Thyroid gland (tissue), 4 donors: ENCODE data around the gene OLA1. TPM values are rescaled to one million over a fixed set of nuclear protein-coding genes. Genes with fewer than 3 reads are reported as not detected.

Experiments used
- DNase-seq, 2 donors: peaks; one replicate each; pipeline ENCODE4 v3.0.0-alpha.2; 2019
- H3K27ac ChIP-seq, 3 donors: fragments of 200-600 bp; sonication (generic); 1 replicate in 2 of 3; 2 replicates in 1 of 3; pipeline ENCODE4 v1.5.1; 2016 to 2019; ENCODE audit warnings: mild to moderate bottlenecking in 1 of 3, moderate library complexity in 1 of 3
- H3K27me3 ChIP-seq: fragments of 200-600 bp; sonication (generic); one replicate; pipeline ENCODE4 v1.5.1; 2019
- H3K36me3 ChIP-seq, 2 donors: fragments of 200-600 bp; sonication (generic); one replicate each; pipeline ENCODE4 v1.5.1; 2016 to 2019
- H3K4me1 ChIP-seq, 2 donors: fragments of 200-600 bp; sonication (generic); one replicate each; pipeline ENCODE4 v1.5.1; 2017 to 2019
- H3K4me3 ChIP-seq, 3 donors: fragments of 200-600 bp; sonication (generic); replicated peaks in 1 of 3; 1 replicate in 2 of 3; 2 replicates in 1 of 3; pipeline ENCODE4 v1.5.1; 2016; ENCODE audit warnings: mild to moderate bottlenecking in 1 of 3
- H3K9me3 ChIP-seq: fragments of 200-600 bp; sonication (generic); one replicate; pipeline ENCODE4 v1.5.1; 2017
- POLR2A ChIP-seq, 2 donors: fragments of 450-650 bp; IDR thresholded peaks; one replicate each; pipeline ENCODE4 v1.6.1; 2017; ENCODE audit warnings: antibody characterized with exemption in 2 of 2, mild to moderate bottlenecking in 2 of 2, moderate library complexity in 1 of 2
- WGBS, 2 donors: methylation state at CpG; one replicate each; pipeline ENCODE4 v1.1.5; 2017; 5-methylcytosine and 5-hydroxymethylcytosine counted together
- intact Hi-C: fragments of 100-400 bp; cut with DNase I; formaldehyde crosslinking; loops from one replicate; pipeline ENCODE4 v1.15.1; 2023
- total RNA-seq, 4 donors: library from RNA; depleted of rRNA; stranded (reverse); fragments of >200 nt; gene quantifications; one replicate each; pipeline ENCODE4 v1.2.3, GENCODE V29; 2016
- TF ChIP-seq, protein P1 (sequence below), 6 experiments: fragments of 200-600 bp in 3 of 6; fragments of 450-650 bp in 3 of 6; sonication (generic) in 3 of 6; IDR thresholded peaks; one replicate each; pipeline ENCODE4 v1.5.1; 2016 to 2019; ENCODE audit warnings: antibody characterized with exemption in 6 of 6, mild to moderate bottlenecking in 2 of 6, inconsistent platforms in 1 of 6, moderate library complexity in 1 of 6

OLA1 gene
- total RNA-seq, 4 donors from 2014 or later, result 51.8 to 68.5 (median 53.5) TPM

DNA sequence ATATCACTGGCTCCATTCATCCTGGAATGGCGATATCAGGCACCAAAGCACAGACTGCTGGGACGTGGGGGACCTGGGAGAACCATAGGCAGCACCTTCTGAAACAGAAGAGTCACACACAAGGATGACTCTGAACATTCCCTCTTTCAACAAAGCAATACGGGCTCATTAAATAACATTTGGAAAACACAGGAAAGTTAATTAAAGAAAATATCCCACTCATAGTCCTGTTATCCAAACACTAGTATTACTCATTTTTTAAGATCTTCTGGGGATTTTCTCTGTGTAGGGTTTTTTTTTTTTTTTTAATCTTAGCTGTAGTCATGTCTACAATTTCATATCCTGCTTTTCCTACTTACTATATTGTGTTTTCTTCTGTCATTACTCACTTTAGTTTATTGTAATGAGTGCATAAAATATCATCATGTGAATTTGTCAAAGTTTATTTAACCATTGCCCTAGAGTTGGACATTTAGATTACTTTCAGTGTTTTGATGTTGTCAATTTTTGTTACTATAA, 213.2 kb downstream of the OLA1 start:
- no peaks in the 10 kb centered on the region for H3K27me3 ChIP-seq
- 83 to 88% methylated on average over 3 of the region's 3 CpGs for WGBS, 2 donors
- H3K36me3 ChIP-seq, result no peaks in the 10 kb centered on the region
- H3K27ac ChIP-seq, result no peak overlapping the region
- H3K4me1 ChIP-seq, result peaks cover 4 to 19% of the 10 kb centered on the region in 2 donors
- intact Hi-C loops, result loop anchor here (10.0 kb wide), 1 partner anchor 310 kb away; no protein-coding TSS in a partner anchor
- H3K4me3 ChIP-seq, result no peak overlapping the region
- DNase-seq, result no peak
- TF ChIP-seq, protein P1, sequence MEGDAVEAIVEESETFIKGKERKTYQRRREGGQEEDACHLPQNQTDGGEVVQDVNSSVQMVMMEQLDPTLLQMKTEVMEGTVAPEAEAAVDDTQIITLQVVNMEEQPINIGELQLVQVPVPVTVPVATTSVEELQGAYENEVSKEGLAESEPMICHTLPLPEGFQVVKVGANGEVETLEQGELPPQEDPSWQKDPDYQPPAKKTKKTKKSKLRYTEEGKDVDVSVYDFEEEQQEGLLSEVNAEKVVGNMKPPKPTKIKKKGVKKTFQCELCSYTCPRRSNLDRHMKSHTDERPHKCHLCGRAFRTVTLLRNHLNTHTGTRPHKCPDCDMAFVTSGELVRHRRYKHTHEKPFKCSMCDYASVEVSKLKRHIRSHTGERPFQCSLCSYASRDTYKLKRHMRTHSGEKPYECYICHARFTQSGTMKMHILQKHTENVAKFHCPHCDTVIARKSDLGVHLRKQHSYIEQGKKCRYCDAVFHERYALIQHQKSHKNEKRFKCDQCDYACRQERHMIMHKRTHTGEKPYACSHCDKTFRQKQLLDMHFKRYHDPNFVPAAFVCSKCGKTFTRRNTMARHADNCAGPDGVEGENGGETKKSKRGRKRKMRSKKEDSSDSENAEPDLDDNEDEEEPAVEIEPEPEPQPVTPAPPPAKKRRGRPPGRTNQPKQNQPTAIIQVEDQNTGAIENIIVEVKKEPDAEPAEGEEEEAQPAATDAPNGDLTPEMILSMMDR (IDR thresholded peaks at IDR 0.05), result no peak
- TF ChIP-seq POLR2A (IDR thresholded peaks at IDR 0.05), result no peak
- H3K9me3 ChIP-seq, result no peaks in the 10 kb centered on the region

DNA sequence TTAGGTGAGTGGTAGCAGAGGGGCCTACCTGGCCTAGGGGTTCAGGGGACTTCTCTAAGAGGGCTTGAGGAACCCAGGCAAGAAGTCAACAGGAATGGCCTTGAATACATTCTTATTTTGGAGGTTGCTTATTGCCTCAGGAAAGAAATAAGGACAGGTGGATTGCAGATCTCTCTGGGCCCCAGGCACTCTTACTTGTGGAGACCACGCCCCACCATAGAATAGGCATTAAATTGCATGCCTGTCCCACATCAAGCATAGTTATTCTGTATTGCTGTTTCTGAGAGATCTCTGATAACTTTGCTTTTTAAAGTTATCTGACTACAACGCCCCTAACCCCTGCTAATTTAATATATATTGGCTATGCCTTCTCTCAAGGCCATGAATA, 215.2 kb downstream of the OLA1 start:
- Histone ChIP-seq H3K27me3 (no peaks in the 10 kb centered on the region), H3K4me3 (no peak overlapping the region), H3K36me3 (no peaks in the 10 kb centered on the region), H3K27ac (no peak overlapping the region), H3K9me3 (no peaks in the 10 kb centered on the region), H3K4me1 (peaks cover 0 to 9% of the 10 kb centered on the region in 2 donors)
- no peak for DNase-seq
- intact Hi-C loops, result loop anchor here (10.0 kb wide), 1 partner anchor 312 kb away; no protein-coding TSS in a partner anchor
- TF ChIP-seq POLR2A (IDR thresholded peaks at IDR 0.05), result no peak
- TF ChIP-seq, protein P1 (IDR thresholded peaks at IDR 0.05), result no peak
- WGBS, 2 donors, result 96 to 99% methylated on average over 2 of the region's 2 CpGs

DNA sequence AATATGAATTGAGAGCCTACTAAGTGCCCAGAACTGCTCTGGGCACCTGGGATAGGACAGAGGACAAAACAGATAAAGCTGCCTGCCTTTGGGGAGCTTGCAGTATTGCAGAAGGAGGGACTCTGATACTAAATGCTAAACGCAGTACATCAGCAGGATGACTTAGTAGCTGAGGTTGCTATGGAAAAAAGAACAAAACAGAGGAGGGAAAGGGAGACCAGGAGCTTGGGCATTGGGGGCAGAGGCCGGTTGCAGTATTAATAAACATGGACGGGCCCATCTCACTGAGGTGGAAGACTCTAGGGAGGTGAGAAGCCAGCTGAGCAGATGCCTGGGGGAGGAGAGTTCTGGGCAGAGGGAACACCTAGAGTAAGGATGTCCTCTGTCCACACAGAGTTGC, 217.1 kb downstream of the OLA1 start:
- Histone ChIP-seq H3K4me3 (no peak overlapping the region), H3K36me3 (no peaks in the 10 kb centered on the region), H3K9me3 (no peaks in the 10 kb centered on the region), H3K27me3 (no peaks in the 10 kb centered on the region), H3K27ac (no peak overlapping the region), H3K4me1 (no peaks in the 10 kb centered on the region)
- no peak for DNase-seq
- intact Hi-C loops, result loop anchor here (10.0 kb wide), 1 partner anchor 314 kb away; no protein-coding TSS in a partner anchor
- TF ChIP-seq, protein P1 (IDR thresholded peaks at IDR 0.05), result no peak
- TF ChIP-seq POLR2A (IDR thresholded peaks at IDR 0.05), result no peak
- WGBS, 2 donors, result 78 to 85% methylated on average over 3 of the region's 3 CpGs

DNA sequence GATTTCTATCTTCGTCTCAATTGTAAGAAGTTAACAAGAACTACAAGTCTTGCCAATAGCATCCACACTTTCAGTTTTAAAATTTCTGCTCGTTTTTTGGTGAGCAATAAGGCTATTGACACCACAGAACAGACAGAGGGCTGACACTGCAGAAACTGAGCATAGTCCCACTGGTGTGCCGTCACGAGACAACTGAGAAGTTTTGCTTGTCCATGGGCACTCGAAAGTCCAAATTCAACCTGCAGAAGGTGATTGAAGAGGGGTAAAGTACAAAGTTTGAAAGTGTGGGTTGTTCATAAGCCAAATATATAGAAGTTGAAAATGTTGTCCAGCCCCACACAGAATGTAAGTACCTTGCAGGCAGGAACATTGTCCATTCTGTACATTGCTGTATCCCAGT, 219.4 kb downstream of the OLA1 start:
- DNase-seq, result no peak
- H3K4me1 ChIP-seq, result peaks cover 10 to 16% of the 10 kb centered on the region in 2 donors
- intact Hi-C loops, result no loop called here
- no peaks in the 10 kb centered on the region for H3K9me3 ChIP-seq
- 72 to 85% methylated on average over 5 of the region's 5 CpGs for WGBS, 2 donors
- no peaks in the 10 kb centered on the region for H3K27me3 ChIP-seq
- no peaks in the 10 kb centered on the region for H3K36me3 ChIP-seq
- H3K4me3 ChIP-seq, result no peak overlapping the region
- H3K27ac ChIP-seq, result no peak overlapping the region
- TF ChIP-seq POLR2A (IDR thresholded peaks at IDR 0.05), result no peak
- TF ChIP-seq, protein P1 (IDR thresholded peaks at IDR 0.05), result no peak

DNA sequence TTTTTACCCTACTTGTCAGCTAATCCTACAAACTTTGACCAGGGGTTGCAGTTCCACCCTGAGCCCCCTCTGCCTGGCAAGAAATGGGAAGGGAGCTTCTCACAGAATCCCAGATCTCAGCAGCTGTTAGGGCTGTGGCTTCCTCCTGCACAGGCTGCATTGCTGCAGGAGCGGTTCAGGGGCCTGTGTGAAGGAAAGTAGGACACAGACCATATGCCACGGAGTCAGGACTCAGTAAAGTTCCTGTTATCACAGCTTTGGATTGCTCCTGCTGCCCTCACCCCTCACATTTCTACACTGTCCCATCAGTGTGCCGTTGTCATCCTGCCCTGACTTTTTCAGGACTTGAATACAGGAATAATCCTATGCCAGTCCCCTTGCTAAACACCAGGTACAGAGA, 220.4 kb downstream of the OLA1 start:
- no peaks in the 10 kb centered on the region for H3K27me3 ChIP-seq
- H3K4me1 ChIP-seq, result peaks cover 20 to 26% of the 10 kb centered on the region in 2 donors
- H3K9me3 ChIP-seq, result no peaks in the 10 kb centered on the region
- no peaks in the 10 kb centered on the region for H3K36me3 ChIP-seq
- H3K4me3 ChIP-seq, result no peak overlapping the region
- no peak for DNase-seq
- TF ChIP-seq, protein P1 (IDR thresholded peaks at IDR 0.05), result no peak
- TF ChIP-seq POLR2A (IDR thresholded peaks at IDR 0.05), result no peak
- WGBS, 2 donors, result 93% methylated on average over 3 of the region's 3 CpGs
- H3K27ac ChIP-seq, result no peak overlapping the region
- intact Hi-C loops, result no loop called here
